ENCODE results near the gene NBDY.

GRCh38 chrX:56811599-56811998 is 82.6 kb downstream of the NBDY start:
- TF ChIP-seq EZH2 (IDR thresholded peaks at IDR 0.05) (no peak), POLR2AphosphoS5 (IDR thresholded peaks at IDR 0.05; ENCODE audit: borderline replicate concordance, low read depth, low read length) (no peak), FOXP2 (optimal IDR thresholded peaks at IDR 0.05; ENCODE audit: control extremely low read depth, extremely low read length, insufficient read depth) (no peak)

All from SK-N-MC (cell line).